CD14-positive monocyte (primary cell): ENCODE results near the gene ZNF385D. TPM values are rescaled to one million over a fixed set of nuclear protein-coding genes. Genes with fewer than 3 reads are reported as not detected.

ENCODE experiments used
- DNase-seq, 3 donors: peaks; one replicate each; pipeline ENCODE4 v3.0.0-alpha.2; 2011 to 2022
- H2AFZ ChIP-seq: 2 replicates; pipeline ENCODE4 v1.6.0; 2012; ENCODE audit warnings: mild to moderate bottlenecking, low read depth, low read length, inconsistent platforms; ENCODE audit not compliant: insufficient read depth, poor library complexity, severe bottlenecking
- H3K27ac ChIP-seq, 2 donors: 1 replicate in 1 of 2; 2 replicates in 1 of 2; pipeline ENCODE4 v1.5.1; 2012 to 2013; ENCODE audit warnings: low read length in 2 of 2, control low read depth in 1 of 2, inconsistent platforms in 1 of 2, low read depth in 1 of 2, mild to moderate bottlenecking in 1 of 2
- H3K27me3 ChIP-seq, 2 donors: one replicate each; pipeline versions ENCODE4 v1.6.0 to v1.6.1; 2011 to 2013; ENCODE audit warnings: low read length in 2 of 2; ENCODE audit not compliant: control insufficient read depth in 2 of 2, insufficient read depth in 2 of 2
- H3K36me3 ChIP-seq, 2 donors: replicated peaks in 1 of 2; 1 replicate in 1 of 2; 2 replicates in 1 of 2; pipeline versions ENCODE4 v1.5.1 to v1.6.1; 2012 to 2013; ENCODE audit warnings: low read length in 2 of 2, control low read depth in 1 of 2, inconsistent platforms in 1 of 2, mild to moderate bottlenecking in 1 of 2; ENCODE audit not compliant: insufficient read depth in 2 of 2, control insufficient read depth in 1 of 2
- H3K4me1 ChIP-seq, 2 donors: 1 replicate in 1 of 2; 2 replicates in 1 of 2; pipeline versions ENCODE4 v1.5.1 to v1.6.1; 2012 to 2013; ENCODE audit warnings: low read length in 2 of 2, control low read depth in 1 of 2, inconsistent platforms in 1 of 2, mild to moderate bottlenecking in 1 of 2, moderate library complexity in 1 of 2; ENCODE audit not compliant: insufficient read depth in 2 of 2, control insufficient read depth in 1 of 2
- H3K4me2 ChIP-seq: replicated peaks from 2 replicates; pipeline ENCODE3; 2012; ENCODE audit warnings: low read length, moderate library complexity, mild to moderate bottlenecking; ENCODE audit not compliant: poor library complexity, severe bottlenecking; ENCODE audit errors: extremely low read depth
- H3K4me3 ChIP-seq, 3 experiments: fragments of 200-600 bp in 1 of 3; sonication (generic) in 1 of 3; replicated peaks in 1 of 3; 1 replicate in 2 of 3; 2 replicates in 1 of 3; pipeline ENCODE4 v1.5.1; 2011 to 2013; ENCODE audit warnings: low read length in 3 of 3, mild to moderate bottlenecking in 3 of 3, control low read depth in 2 of 3, low read depth in 2 of 3, inconsistent platforms in 1 of 3, moderate library complexity in 1 of 3
- H3K79me2 ChIP-seq: 2 replicates; pipeline ENCODE4 v1.6.0; 2012; ENCODE audit warnings: mild to moderate bottlenecking, control low read depth, inconsistent platforms, low read length, moderate library complexity; ENCODE audit not compliant: insufficient read depth
- H3K9ac ChIP-seq: 2 replicates; pipeline ENCODE4 v1.6.0; 2017; ENCODE audit warnings: low read length, mild to moderate bottlenecking; ENCODE audit not compliant: insufficient read depth, poor library complexity, severe bottlenecking
- H3K9me3 ChIP-seq, 2 donors: replicated peaks in 1 of 2; 1 replicate in 1 of 2; 2 replicates in 1 of 2; pipeline versions ENCODE4 v1.5.1 to v1.6.1; 2012 to 2013; ENCODE audit warnings: low read length in 2 of 2, control low read depth in 1 of 2; ENCODE audit not compliant: control insufficient read depth in 1 of 2, insufficient read depth in 1 of 2
- H4K20me1 ChIP-seq: 2 replicates; pipeline ENCODE4 v1.6.0; 2012; ENCODE audit warnings: mild to moderate bottlenecking, low read length, control low read depth, moderate library complexity; ENCODE audit not compliant: insufficient read depth
- H3K27ac Mint-ChIP-seq, 7 donors: one replicate each; pipeline ENCODE4 v1.8.0; 2020; ENCODE audit warnings: mild to moderate bottlenecking in 7 of 7, mixed read lengths in 7 of 7, moderate library complexity in 6 of 7, inconsistent platforms in 2 of 7
- H3K27me3 Mint-ChIP-seq, 3 donors: one replicate each; pipeline ENCODE4 v1.8.0; 2021 to 2022; ENCODE audit warnings: low read depth in 3 of 3, mild to moderate bottlenecking in 3 of 3, mixed read lengths in 3 of 3, moderate library complexity in 3 of 3, inconsistent platforms in 1 of 3
- H3K36me3 Mint-ChIP-seq, 2 donors: one replicate each; pipeline ENCODE4 v1.8.0; 2020; ENCODE audit warnings: mixed read lengths in 2 of 2, inconsistent platforms in 1 of 2, mild to moderate bottlenecking in 1 of 2
- H3K4me1 Mint-ChIP-seq: one replicate; pipeline ENCODE4 v1.8.0; 2020; ENCODE audit warnings: mild to moderate bottlenecking, mixed read lengths
- H3K4me3 Mint-ChIP-seq, 2 donors: one replicate each; pipeline ENCODE4 v1.8.0; 2020; ENCODE audit warnings: mild to moderate bottlenecking in 2 of 2, mixed read lengths in 2 of 2, moderate library complexity in 1 of 2
- H3K9me3 Mint-ChIP-seq, 7 donors: one replicate each; pipeline ENCODE4 v1.8.0; 2020 to 2022; ENCODE audit warnings: mixed read lengths in 7 of 7, mild to moderate bottlenecking in 6 of 7, moderate library complexity in 6 of 7, inconsistent platforms in 2 of 7
- WGBS: methylation state at CpG from one replicate; pipeline ENCODE4 v1.1.5; 2013; ENCODE audit warnings: missing lambda C conversion rate; ENCODE audit not compliant: insufficient coverage; 5-methylcytosine and 5-hydroxymethylcytosine counted together
- intact Hi-C, 2 donors: fragments of 100-400 bp; cut with micrococcal nuclease; formaldehyde crosslinking; loops; one replicate each; pipeline versions ENCODE4 v1.15.0 to v1.15.1; 2023
- polyA plus RNA-seq, 3 donors: library from polyadenylated mRNA; depleted of rRNA in 1 of 3; unstranded in 2 of 3; stranded (reverse) in 1 of 3; fragments of 300-500 nt in 2 of 3; fragments of >200 nt in 1 of 3; fragmentation: Illumina TruSeq in 2 of 3; gene quantifications; 1 replicate in 2 of 3; 2 replicates in 1 of 3; pipeline ENCODE4 v1.2.3, GENCODE V29; 2012 to 2021
- TF ChIP-seq, protein P1 (sequence below): fragments of 200-600 bp; IDR thresholded peaks from one replicate; pipeline ENCODE4 v1.8.0; 2022; ENCODE audit warnings: antibody characterized with exemption, mild to moderate bottlenecking

The ZNF385D gene
- polyA plus RNA-seq, 3 donors, result not detected

DNA sequence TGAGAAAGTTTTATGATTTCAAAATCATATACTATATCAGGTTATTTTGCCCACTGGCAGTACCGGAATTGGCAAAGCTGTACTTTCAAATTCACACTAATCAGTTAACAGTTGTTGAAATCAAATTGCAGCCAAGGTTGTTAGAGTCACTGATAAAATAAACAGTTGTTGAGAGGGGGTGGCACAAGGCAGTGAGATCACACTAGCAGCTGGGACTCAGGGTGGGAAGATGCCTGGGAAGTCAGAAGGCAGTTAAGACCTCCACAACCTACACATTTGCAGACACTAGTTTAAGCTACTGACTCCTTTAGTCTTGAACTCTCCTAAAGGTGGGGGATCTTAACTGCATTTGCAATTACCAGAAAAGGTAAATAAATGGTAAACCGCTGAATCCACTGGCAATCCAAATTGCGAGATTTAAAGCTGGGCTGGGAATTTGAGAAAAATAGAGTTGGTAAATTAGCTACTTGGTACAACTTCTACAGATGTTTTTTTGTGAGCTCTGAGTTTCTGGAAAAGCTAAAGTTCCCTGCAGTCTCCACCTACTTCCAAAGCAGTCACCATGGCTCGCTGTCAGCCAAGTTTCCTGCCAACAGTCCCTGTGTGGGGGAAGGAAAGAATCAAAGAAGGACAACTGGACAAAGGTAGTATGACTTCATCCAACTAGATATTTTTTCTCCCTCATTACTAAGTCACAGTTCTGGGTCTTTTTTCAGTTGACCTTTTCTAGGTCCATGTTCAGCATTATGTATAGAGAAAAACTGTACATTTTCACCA lies 105.7 kb downstream of the ZNF385D start:
- Histone ChIP-seq H3K4me3 (no peak overlapping the region), H3K27ac (no peak overlapping the region), H3K27me3 (no peaks in the 10 kb centered on the region), H2AFZ (no peak overlapping the region), H3K79me2 (no peaks in the 10 kb centered on the region), H3K9me3 (peaks cover 4 to 8% of the 10 kb centered on the region in 2 donors), H4K20me1 (no peaks in the 10 kb centered on the region), H3K9ac (no peak overlapping the region), H3K4me2 (no peak overlapping the region), H3K4me1 (no peaks in the 10 kb centered on the region), H3K36me3 (no peaks in the 10 kb centered on the region)
- Mint-ChIP-seq H3K9me3 (peaks cover 0 to 11% (median 4%) of the 10 kb centered on the region in 7 donors), H3K36me3 (no peaks in the 10 kb centered on the region), H3K4me1 (no peaks in the 10 kb centered on the region), H3K27me3 (peaks cover 0 to 1% (median 0%) of the 10 kb centered on the region in 3 donors), H3K4me3 (no peak overlapping the region), H3K27ac (no peak overlapping the region)
- TF ChIP-seq, protein P1, sequence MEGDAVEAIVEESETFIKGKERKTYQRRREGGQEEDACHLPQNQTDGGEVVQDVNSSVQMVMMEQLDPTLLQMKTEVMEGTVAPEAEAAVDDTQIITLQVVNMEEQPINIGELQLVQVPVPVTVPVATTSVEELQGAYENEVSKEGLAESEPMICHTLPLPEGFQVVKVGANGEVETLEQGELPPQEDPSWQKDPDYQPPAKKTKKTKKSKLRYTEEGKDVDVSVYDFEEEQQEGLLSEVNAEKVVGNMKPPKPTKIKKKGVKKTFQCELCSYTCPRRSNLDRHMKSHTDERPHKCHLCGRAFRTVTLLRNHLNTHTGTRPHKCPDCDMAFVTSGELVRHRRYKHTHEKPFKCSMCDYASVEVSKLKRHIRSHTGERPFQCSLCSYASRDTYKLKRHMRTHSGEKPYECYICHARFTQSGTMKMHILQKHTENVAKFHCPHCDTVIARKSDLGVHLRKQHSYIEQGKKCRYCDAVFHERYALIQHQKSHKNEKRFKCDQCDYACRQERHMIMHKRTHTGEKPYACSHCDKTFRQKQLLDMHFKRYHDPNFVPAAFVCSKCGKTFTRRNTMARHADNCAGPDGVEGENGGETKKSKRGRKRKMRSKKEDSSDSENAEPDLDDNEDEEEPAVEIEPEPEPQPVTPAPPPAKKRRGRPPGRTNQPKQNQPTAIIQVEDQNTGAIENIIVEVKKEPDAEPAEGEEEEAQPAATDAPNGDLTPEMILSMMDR, result no peak
- no peak for DNase-seq
- 100% methylated on average over 2 of the region's 4 CpGs for WGBS
- intact Hi-C loops, result no loop called here

DNA sequence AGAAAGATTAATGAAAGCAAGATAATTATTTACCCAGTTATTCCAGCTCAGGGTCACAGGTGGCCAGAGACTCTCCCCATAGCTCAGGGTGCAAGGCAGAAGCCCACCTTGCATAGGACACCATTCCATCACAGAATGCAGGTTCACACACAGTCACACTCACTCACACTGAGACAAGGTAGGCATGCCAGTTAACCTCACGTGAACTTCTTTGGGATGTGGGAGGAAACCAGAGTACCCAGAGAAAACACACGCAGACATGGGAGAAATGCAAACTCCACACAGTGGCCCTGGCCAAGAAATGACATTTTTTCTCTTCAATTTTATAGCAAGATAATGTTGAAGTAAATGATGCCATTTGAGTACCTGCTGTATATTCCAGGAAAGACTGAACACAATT lies 106.7 kb downstream of the ZNF385D start:
- Histone ChIP-seq H3K4me1 (no peaks in the 10 kb centered on the region), H3K4me3 (no peak overlapping the region), H3K27me3 (no peaks in the 10 kb centered on the region), H4K20me1 (no peaks in the 10 kb centered on the region), H3K4me2 (no peak overlapping the region), H3K36me3 (no peaks in the 10 kb centered on the region), H3K79me2 (no peaks in the 10 kb centered on the region), H3K27ac (no peak overlapping the region), H3K9ac (no peak overlapping the region), H3K9me3 (peaks cover 8% of the 10 kb centered on the region in 2 donors), H2AFZ (no peak overlapping the region)
- no CpG with 5 or more reads among the region's 2 CpGs for WGBS
- TF ChIP-seq, protein P1, result no peak
- Mint-ChIP-seq H3K36me3 (no peaks in the 10 kb centered on the region), H3K27me3 (peaks cover 0 to 1% (median 0%) of the 10 kb centered on the region in 3 donors), H3K4me1 (no peaks in the 10 kb centered on the region), H3K27ac (no peak overlapping the region), H3K9me3 (peaks cover 0 to 11% (median 4%) of the 10 kb centered on the region in 7 donors), H3K4me3 (no peak overlapping the region)
- DNase-seq, result no peak
- intact Hi-C loops, result no loop called here
